ENCODE measurements around the gene NR2C1.
"Not testable (repeated sequence)": the region's sequence is repeated elsewhere in the genome, so short reads cannot be mapped to it uniquely, and the experiment has no call there.

The NR2C1 gene

GRCh38 chr12:95100264-95101190 lies 27.1 kb upstream of the NR2C1 start:
- TF ChIP-seq JUND (IDR thresholded peaks at IDR 0.05; ENCODE audit: low read depth) = no peak
- no peak for DNase-seq (ENCODE audit: low read depth in 1 of 2, low spot score in 1 of 2)
- in situ Hi-C loops (cut with HindIII; ENCODE audit: low pct_unique_long_range_greater_than_20kb, low sequenced_read_pairs) = no loop called here

GRCh38 chr12:95099270-95099790 lies 25.9 kb upstream of the NR2C1 start:
- DNase-seq (ENCODE audit: low read depth in 1 of 2, low spot score in 1 of 2) = peak in 1 of 2 experiments; percentile 27
- in situ Hi-C loops (cut with HindIII; ENCODE audit: low pct_unique_long_range_greater_than_20kb, low sequenced_read_pairs) = no loop called here
- TF ChIP-seq JUND (IDR thresholded peaks at IDR 0.05; ENCODE audit: low read depth) = no peak

DNA sequence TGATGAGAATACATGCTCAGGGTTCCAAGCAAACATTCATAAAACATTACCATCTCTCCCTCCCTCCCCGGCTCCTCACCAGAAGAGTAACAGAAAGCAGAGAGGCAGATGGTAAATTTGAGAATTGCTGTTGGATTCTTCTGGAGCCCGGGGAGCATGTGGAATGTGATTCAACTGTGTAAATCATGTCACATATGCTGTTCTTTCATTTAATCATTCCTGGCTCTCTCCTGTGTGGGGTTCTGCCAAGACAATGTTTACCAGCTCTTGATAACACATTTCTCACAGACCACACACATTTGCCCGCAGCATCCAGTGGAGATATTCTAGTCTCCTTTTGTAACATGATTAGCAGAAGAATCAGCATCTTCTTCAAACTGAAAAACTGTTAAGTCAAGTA lies 23.4 kb upstream of the NR2C1 start:
- no peak for TF ChIP-seq JUND (IDR thresholded peaks at IDR 0.05; ENCODE audit: low read depth)
- DNase-seq (ENCODE audit: low read depth in 1 of 2, low spot score in 1 of 2) = peak in 1 of 2 experiments; percentile 46
- in situ Hi-C loops (cut with HindIII; ENCODE audit: low pct_unique_long_range_greater_than_20kb, low sequenced_read_pairs) = no loop called here

DNA sequence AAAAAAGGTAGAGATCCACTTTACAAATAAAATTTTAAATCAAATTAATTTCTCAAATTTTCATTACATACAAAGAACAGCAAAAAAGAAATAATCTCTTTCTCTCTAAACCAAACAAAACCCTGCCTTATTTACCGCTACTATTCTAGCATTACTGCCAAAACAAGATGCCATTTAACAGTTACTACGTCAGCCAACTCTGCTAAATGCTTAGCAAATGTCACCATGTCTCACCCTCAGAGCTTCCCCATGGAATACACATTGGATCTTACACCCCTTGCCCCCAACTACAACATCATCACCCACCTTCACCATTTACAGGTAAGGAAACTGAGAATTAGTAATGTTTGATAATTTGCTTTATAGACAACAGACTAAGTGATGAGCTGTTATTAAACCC lies 23.0 kb upstream of the NR2C1 start:
- in situ Hi-C loops (cut with HindIII; ENCODE audit: low pct_unique_long_range_greater_than_20kb, low sequenced_read_pairs) = no loop called here
- no peak for DNase-seq (ENCODE audit: low read depth in 1 of 2, low spot score in 1 of 2)
- TF ChIP-seq JUND (IDR thresholded peaks at IDR 0.05; ENCODE audit: low read depth) = no peak

DNA sequence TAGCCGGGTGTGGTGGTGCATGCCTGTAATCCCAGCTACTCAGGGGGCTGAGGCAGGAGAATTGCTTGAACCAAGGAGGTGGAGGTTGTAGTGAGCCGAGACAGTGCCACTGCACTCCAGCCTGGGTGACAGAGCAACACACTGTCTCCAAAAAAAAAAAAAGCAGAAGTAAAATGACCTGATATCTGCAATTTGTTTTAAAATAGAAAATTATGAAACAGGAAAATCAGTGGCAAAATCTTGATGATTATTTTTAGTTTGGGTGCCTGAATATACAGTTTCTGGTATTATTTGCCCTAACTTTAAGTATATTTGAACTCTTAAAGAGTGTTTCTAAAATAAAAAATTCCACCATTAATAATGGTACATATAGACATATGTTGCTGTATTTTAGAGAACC lies 22.4 kb upstream of the NR2C1 start:
- in situ Hi-C loops (cut with HindIII; ENCODE audit: low pct_unique_long_range_greater_than_20kb, low sequenced_read_pairs); DNase-seq (ENCODE audit: low read depth in 1 of 2, low spot score in 1 of 2): not testable (repeated sequence)

DNA sequence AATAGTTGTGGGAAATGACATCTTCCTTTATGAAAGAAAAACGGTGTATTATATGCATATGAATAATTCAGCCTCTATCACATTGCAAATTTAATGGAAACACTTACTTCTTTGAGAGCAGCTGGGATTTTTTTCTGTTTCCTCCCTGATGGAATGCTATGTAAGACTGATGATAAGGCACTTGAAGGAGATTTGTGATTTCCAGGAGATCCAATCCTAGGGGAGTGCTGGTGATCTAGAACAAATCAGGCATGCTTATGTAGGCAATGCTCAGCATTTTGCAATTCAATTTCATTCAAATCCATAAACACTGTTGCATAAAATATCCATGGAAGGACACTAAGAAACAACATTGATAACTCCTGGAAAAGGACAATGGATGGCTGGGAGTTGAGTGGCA lies 16.0 kb upstream of the NR2C1 start:
- in situ Hi-C loops (cut with HindIII; ENCODE audit: low pct_unique_long_range_greater_than_20kb, low sequenced_read_pairs) = no loop called here
- DNase-seq (ENCODE audit: low read depth in 1 of 2, low spot score in 1 of 2) = no peak
- TF ChIP-seq JUND (IDR thresholded peaks at IDR 0.05; ENCODE audit: low read depth) = no peak

GRCh38 chr12:95088379-95088778 lies 15.0 kb upstream of the NR2C1 start:
- no peak for TF ChIP-seq JUND (IDR thresholded peaks at IDR 0.05; ENCODE audit: low read depth)
- DNase-seq (ENCODE audit: low read depth in 1 of 2, low spot score in 1 of 2) = no peak
- in situ Hi-C loops (cut with HindIII; ENCODE audit: low pct_unique_long_range_greater_than_20kb, low sequenced_read_pairs) = no loop called here

DNA sequence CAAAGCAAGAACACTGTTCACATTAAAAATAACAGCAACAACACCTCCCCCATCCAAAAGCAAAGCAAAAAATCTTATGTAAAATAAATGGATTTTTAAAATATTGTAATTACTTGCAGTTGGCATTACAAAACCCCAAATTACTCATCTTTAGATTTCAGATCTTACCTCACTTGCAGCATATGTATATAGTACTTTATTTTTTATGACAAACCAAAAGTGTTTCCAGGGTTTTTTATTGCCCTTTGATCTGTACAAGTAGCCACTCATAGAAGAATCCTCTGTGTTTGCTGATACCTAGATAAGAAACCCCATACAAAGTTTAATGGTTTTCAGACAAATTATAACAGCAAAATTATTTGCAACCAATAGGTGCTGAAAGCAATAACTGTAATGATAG lies 12.2 kb upstream of the NR2C1 start:
- in situ Hi-C loops (cut with HindIII; ENCODE audit: low pct_unique_long_range_greater_than_20kb, low sequenced_read_pairs) = no loop called here
- no peak for TF ChIP-seq JUND (IDR thresholded peaks at IDR 0.05; ENCODE audit: low read depth)
- no peak for DNase-seq (ENCODE audit: low read depth in 1 of 2, low spot score in 1 of 2)

- peak in 1 of 2 experiments; percentile 35 for DNase-seq (ENCODE audit: low read depth in 1 of 2, low spot score in 1 of 2)
- TF ChIP-seq JUND (IDR thresholded peaks at IDR 0.05; ENCODE audit: low read depth) = no peak
- in situ Hi-C loops (cut with HindIII; ENCODE audit: low pct_unique_long_range_greater_than_20kb, low sequenced_read_pairs) = no loop called here
Observed at GRCh38 chr12:95083938-95084337, 10.5 kb upstream of the NR2C1 start.

- DNase-seq (ENCODE audit: low read depth in 1 of 2, low spot score in 1 of 2) = no peak
- in situ Hi-C loops (cut with HindIII; ENCODE audit: low pct_unique_long_range_greater_than_20kb, low sequenced_read_pairs) = no loop called here
- TF ChIP-seq JUND (IDR thresholded peaks at IDR 0.05; ENCODE audit: low read depth) = no peak
Observed at GRCh38 chr12:95083471-95083870, 10.1 kb upstream of the NR2C1 start.

- no peak for DNase-seq (ENCODE audit: low read depth in 1 of 2, low spot score in 1 of 2)
- no peak for TF ChIP-seq JUND (IDR thresholded peaks at IDR 0.05; ENCODE audit: low read depth)
- in situ Hi-C loops (cut with HindIII; ENCODE audit: low pct_unique_long_range_greater_than_20kb, low sequenced_read_pairs) = no loop called here
Observed at GRCh38 chr12:95077341-95077740, 3.9 kb upstream of the NR2C1 start.

- TF ChIP-seq JUND (IDR thresholded peaks at IDR 0.05; ENCODE audit: low read depth) = no peak
- DNase-seq (ENCODE audit: low read depth in 1 of 2, low spot score in 1 of 2) = no peak
- in situ Hi-C loops (cut with HindIII; ENCODE audit: low pct_unique_long_range_greater_than_20kb, low sequenced_read_pairs) = no loop called here
Observed at GRCh38 chr12:95074766-95075165, 1.3 kb upstream of the NR2C1 start.

GRCh38 chr12:95073698-95074520 lies 491 bp upstream of the NR2C1 start:
- no peak for TF ChIP-seq JUND (IDR thresholded peaks at IDR 0.05; ENCODE audit: low read depth)
- in situ Hi-C loops (cut with HindIII; ENCODE audit: low pct_unique_long_range_greater_than_20kb, low sequenced_read_pairs) = no loop called here
- no peak for DNase-seq (ENCODE audit: low read depth in 1 of 2, low spot score in 1 of 2)
